GM06990 (cell line): ENCODE measurements around the gene CFLAR.

ENCODE experiments used
- DNase-seq: peaks from one replicate; pipeline ENCODE4 v3.0.0-alpha.2; 2011; ENCODE audit not compliant: insufficient read length; ENCODE audit errors: extremely low read depth
- H3K27me3 ChIP-seq: replicated peaks from 2 replicates; pipeline ENCODE4 v1.6.0; 2011; ENCODE audit warnings: low read length; ENCODE audit not compliant: control insufficient read depth, insufficient read depth
- H3K36me3 ChIP-seq: 2 replicates; pipeline ENCODE4 v1.5.1; 2011; ENCODE audit warnings: low read length; ENCODE audit not compliant: control insufficient read depth, insufficient read depth
- H3K4me3 ChIP-seq: replicated peaks from 2 replicates; pipeline ENCODE4 v1.5.1; 2011; ENCODE audit warnings: low read depth, mild to moderate bottlenecking, control low read depth, low read length
- TF ChIP-seq, protein P1 (sequence below): IDR thresholded peaks from 2 replicates; pipeline ENCODE4 v1.5.1; 2011; ENCODE audit warnings: low read length, control low read depth, mild to moderate bottlenecking, inconsistent platforms; ENCODE audit not compliant: insufficient read depth, poor library complexity, severe bottlenecking

The CFLAR gene

DNA sequence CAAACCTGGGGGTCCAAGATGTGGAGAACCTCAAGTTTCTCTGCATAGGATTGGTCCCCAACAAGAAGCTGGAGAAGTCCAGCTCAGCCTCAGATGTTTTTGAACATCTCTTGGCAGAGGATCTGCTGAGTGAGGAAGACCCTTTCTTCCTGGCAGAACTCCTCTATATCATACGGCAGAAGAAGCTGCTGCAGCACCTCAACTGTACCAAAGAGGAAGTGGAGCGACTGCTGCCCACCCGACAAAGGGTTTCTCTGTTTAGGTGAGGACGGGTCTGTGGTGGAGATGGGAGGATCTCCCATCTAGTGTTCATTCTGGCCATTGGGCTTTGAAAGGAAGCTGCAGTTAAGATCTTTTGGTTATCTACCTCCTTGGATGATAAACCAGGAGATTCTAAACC is 69.9 kb downstream of the CFLAR start:
- no peaks in the 10 kb centered on the region for H3K27me3 ChIP-seq
- TF ChIP-seq, protein P1, sequence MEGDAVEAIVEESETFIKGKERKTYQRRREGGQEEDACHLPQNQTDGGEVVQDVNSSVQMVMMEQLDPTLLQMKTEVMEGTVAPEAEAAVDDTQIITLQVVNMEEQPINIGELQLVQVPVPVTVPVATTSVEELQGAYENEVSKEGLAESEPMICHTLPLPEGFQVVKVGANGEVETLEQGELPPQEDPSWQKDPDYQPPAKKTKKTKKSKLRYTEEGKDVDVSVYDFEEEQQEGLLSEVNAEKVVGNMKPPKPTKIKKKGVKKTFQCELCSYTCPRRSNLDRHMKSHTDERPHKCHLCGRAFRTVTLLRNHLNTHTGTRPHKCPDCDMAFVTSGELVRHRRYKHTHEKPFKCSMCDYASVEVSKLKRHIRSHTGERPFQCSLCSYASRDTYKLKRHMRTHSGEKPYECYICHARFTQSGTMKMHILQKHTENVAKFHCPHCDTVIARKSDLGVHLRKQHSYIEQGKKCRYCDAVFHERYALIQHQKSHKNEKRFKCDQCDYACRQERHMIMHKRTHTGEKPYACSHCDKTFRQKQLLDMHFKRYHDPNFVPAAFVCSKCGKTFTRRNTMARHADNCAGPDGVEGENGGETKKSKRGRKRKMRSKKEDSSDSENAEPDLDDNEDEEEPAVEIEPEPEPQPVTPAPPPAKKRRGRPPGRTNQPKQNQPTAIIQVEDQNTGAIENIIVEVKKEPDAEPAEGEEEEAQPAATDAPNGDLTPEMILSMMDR, result no peak
- H3K36me3 ChIP-seq, result no peaks in the 10 kb centered on the region
- DNase-seq, result no peak
- H3K4me3 ChIP-seq, result no peak overlapping the region

DNA sequence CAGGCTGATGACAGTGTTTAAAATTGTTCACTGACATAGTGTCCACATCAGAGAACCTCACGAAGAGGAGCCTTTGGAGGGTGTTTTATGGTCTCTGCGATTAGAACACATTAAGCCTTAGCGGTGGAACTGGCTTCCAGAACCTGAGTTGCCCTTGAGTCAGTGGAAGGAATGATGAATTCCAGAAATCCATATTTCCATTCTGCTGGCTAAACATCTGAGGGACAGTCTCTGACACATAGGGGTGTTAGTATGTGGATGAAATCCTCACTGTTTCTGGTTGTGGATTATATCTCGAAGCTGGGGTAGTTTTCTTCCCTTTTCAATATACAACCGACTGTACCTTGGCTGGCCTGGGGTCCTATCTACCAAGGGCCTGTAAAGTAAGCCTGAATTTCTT is 71.0 kb downstream of the CFLAR start:
- no peak for DNase-seq
- Histone ChIP-seq H3K27me3 (no peaks in the 10 kb centered on the region), H3K36me3 (no peaks in the 10 kb centered on the region), H3K4me3 (no peak overlapping the region)
- TF ChIP-seq, protein P1, result no peak

DNA sequence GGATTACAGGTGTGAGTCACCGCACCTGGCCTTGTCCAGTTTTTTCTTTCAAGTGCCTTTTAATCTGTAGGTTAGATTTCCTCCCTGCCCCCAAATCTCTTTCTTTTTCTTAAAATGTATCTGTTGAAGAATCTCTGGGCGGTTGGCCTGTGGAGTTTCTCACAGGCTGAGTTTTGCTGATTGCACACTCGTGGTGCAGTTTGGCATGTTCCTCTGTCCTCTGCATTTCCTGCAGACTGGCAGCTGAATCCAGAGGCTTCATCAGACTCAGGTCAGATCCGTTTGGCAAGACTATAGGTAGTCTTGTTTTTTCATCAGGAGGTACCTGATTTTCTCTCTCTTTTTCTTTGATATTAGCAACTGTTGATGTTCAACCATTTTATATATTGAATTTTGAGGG is 72.5 kb downstream of the CFLAR start:
- Histone ChIP-seq H3K4me3 (no peak overlapping the region), H3K27me3 (no peaks in the 10 kb centered on the region), H3K36me3 (no peaks in the 10 kb centered on the region)
- TF ChIP-seq, protein P1, result no peak
- no peak for DNase-seq

DNA sequence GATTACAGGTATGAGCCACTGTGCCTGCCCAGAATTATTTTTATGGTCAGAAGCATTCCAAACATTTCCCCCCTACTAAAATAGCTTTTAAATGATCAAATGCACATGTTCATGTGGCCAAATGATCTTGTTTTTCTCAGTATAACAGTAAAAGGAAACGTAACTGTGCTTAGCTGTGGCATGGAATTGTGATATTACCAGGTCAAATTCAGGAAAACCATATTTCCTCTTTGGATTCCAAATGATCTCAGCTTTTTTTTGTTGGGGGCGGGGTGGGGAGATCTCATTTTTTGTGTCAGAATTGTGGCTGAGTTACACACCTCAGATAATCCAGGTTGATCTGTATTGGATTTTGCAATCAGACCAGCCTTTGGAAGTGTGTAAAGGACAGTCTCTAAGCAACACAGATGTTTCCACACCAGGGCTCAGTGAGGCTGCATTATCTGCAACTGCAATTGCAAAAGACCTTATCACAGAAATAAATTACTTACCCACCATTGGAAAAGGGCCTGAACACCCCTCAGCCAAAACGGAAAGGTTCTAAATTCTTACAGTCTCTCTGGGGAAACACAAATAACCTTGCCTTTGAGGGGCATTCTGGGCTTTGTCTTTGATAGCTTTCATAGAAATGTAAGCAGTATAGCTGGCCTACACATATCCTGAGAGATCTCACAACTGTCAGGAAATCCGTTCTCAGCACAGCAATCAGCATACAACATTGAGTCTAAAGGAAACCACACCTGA is 75.3 kb downstream of the CFLAR start:
- DNase-seq, result no peak
- Histone ChIP-seq H3K4me3 (no peak overlapping the region), H3K36me3 (no peaks in the 10 kb centered on the region), H3K27me3 (no peaks in the 10 kb centered on the region)
- TF ChIP-seq, protein P1, result no peak

DNA sequence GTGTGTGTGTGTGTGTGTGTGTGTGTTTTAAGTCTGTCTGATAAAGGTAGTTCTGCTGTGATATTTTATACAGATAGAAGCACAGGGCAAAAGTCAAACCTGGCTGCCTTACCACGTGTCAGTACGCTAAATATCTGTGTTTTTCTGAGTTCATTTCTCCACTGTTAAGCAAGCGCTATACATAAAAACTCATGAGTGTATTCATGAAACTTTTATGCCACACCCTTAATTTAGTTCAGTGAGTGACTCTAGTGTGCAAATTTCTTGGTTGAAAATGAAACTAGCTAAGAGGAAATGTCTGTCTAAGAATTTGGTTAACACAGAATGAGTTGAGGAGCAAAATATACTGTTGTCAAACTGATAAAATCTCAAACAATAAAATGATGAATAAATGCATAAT is 78.1 kb downstream of the CFLAR start:
- TF ChIP-seq, protein P1, result no peak
- peak; percentile 53 for DNase-seq
- Histone ChIP-seq H3K27me3 (no peaks in the 10 kb centered on the region), H3K4me3 (no peak overlapping the region), H3K36me3 (no peaks in the 10 kb centered on the region)

DNA sequence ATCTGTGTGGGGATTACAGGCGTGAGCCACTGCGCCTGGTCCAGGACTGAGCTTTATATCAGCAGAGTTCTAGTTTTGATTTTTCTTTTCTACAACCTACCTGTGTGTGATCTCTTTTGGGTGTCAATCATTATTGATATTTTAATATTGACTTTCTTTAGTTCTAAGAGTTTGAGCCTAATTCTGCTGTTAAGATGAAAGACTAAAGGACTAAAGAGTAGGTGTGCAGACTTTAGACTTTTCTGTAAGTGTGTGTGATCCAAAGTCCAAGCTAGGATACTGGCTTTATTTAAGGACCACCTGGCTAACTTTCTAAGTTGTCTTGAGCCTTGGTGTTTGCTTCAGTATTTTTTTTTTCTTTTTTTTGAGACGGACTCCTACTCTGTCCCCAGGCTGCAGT is 79.4 kb downstream of the CFLAR start:
- no peak for DNase-seq
- H3K36me3 ChIP-seq, result no peaks in the 10 kb centered on the region
- H3K27me3 ChIP-seq, result no peaks in the 10 kb centered on the region
- no peak overlapping the region for H3K4me3 ChIP-seq
- TF ChIP-seq, protein P1, result no peak
